Measurements from ENCODE around the gene FMOD.

FMOD gene

DNA sequence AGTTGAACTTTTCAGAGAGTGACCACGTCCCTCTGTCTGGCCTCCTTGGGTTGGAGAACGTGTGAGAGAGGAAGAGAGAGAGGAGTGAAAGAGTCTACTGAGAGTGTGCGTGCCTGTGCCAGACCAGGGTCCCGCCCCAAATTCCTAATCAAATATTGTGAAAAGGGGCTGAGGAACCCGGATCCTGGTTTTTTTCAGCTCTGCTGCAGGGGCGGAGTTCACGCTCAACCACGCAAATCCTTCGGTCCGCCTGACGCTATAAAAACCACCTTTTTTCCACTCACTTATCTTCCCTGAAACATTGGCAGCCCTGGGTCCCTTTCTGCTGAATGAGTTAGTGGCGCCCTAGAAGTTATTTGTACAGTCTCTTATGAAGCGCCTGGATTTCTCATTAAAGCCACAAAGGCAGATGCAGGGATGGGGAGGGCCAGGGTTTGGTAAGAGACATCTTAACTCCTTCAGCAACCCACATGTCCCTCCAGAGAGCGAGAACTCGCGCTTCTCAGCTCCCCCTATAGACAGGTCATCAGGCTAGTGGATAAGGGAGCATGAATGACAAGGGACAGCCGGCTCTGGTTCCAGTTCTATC lies at the start of gene FMOD:
FMOD (minus strand) TSS at position 86 of the 589 bp plus-strand sequence. CDS start 2,852 bp downstream, outside the sequence.
- H3K36me3 ChIP-seq (ENCODE audit: control insufficient read depth, insufficient read depth, low read length), result no peaks in the 10 kb centered on the region
- H3K27me3 ChIP-seq (ENCODE audit: control insufficient read depth, insufficient read depth, low read length), result peaks cover 22% of the 10 kb centered on the region
- no peak within 1 kb of the TSS for H3K9ac ChIP-seq (ENCODE audit: low read depth, low read length)
- H3K9me3 ChIP-seq (ENCODE audit: control insufficient read depth, insufficient read depth, low read length), result no peaks in the 10 kb centered on the region
- H3K4me1 ChIP-seq (ENCODE audit: control insufficient read depth, insufficient read depth, low read length), result peaks cover 3% of the 10 kb centered on the region
- peak within 1 kb of the TSS; percentile 0 for H3K4me3 ChIP-seq (ENCODE audit: low read depth, low read length)

DNA sequence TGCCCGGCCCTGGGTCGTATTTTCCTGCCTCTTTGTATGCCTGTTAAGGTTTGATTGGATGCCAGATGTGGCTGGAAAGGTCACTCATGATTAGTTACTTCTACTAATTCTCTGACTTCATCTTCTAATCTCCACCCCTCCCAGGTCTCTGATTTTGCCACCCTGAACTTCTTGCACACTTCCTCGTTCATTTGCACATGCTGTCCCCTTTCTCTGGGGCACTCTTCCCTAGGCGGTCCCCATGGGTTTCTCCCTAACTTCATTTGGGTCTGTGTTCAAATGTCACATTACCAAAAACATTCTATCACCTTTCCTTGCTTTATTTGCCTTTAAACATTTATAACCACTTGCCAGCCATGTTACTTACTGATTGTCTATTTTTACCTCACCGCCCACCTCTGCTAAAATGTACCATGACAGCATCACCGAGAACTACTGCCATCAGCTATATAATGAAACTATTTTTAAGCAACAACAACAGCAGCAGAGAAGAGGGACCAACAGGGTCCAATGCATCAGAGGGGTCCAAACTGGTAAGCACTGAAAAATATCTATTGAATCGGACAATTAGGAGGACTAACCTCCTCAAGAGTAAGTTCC lies 45.8 kb upstream of the FMOD start:
- no peak overlapping the region for H3K9ac ChIP-seq (ENCODE audit: low read depth, low read length)
- no peaks in the 10 kb centered on the region for H3K36me3 ChIP-seq (ENCODE audit: control insufficient read depth, insufficient read depth, low read length)
- no peaks in the 10 kb centered on the region for H3K4me1 ChIP-seq (ENCODE audit: control insufficient read depth, insufficient read depth, low read length)
- no peak overlapping the region for H3K4me3 ChIP-seq (ENCODE audit: low read depth, low read length)
- peaks cover 3% of the 10 kb centered on the region for H3K9me3 ChIP-seq (ENCODE audit: control insufficient read depth, insufficient read depth, low read length)
- H3K27me3 ChIP-seq (ENCODE audit: control insufficient read depth, insufficient read depth, low read length), result no peaks in the 10 kb centered on the region

DNA sequence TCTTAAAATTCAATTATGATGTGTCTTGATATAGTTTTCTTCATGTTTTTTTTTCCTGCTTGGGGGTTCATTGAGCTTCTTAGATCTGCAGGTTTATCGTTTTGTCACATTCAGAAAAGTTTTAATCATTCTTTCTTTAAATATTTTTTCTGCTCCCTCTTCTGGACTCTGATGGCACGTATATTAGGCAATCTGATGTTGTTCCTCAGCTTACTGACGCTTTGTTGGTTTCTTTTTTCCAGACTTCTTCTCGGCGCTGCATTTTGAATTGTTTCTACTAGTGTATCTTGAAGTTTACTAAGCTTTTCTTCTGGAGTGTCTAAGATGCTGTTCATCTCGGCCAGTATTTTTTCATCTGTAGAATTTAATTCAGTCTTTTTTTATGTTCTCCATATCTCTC lies 44.8 kb upstream of the FMOD start:
- no peaks in the 10 kb centered on the region for H3K36me3 ChIP-seq (ENCODE audit: control insufficient read depth, insufficient read depth, low read length)
- no peaks in the 10 kb centered on the region for H3K4me1 ChIP-seq (ENCODE audit: control insufficient read depth, insufficient read depth, low read length)
- no peaks in the 10 kb centered on the region for H3K27me3 ChIP-seq (ENCODE audit: control insufficient read depth, insufficient read depth, low read length)
- H3K4me3 ChIP-seq (ENCODE audit: low read depth, low read length), result no peak overlapping the region
- H3K9me3 ChIP-seq (ENCODE audit: control insufficient read depth, insufficient read depth, low read length), result peaks cover 3% of the 10 kb centered on the region
- no peak overlapping the region for H3K9ac ChIP-seq (ENCODE audit: low read depth, low read length)

DNA sequence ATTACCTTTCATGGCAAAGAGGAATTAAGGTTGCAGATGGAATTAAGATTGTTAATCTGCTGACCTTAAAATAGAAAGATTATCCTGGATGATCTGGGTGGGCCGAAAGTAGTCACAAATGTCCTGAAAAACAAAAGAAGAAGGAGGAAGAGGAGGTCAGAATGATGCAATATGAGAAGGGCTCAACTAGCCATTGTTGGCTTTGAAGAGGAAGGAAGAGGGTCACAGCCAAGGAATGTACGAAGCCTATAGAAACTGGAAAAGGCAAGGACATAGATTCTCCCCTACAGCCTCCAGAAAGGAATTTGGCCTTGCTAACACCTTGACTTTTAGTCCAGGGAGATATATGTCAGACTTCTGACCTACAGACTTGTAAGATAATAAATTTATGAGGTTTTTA lies 39.4 kb upstream of the FMOD start:
- Histone ChIP-seq H3K9me3 (ENCODE audit: control insufficient read depth, insufficient read depth, low read length) (peaks cover 3% of the 10 kb centered on the region), H3K4me3 (ENCODE audit: low read depth, low read length) (no peak overlapping the region), H3K9ac (ENCODE audit: low read depth, low read length) (no peak overlapping the region), H3K27me3 (ENCODE audit: control insufficient read depth, insufficient read depth, low read length) (no peaks in the 10 kb centered on the region), H3K4me1 (ENCODE audit: control insufficient read depth, insufficient read depth, low read length) (no peaks in the 10 kb centered on the region), H3K36me3 (ENCODE audit: control insufficient read depth, insufficient read depth, low read length) (no peaks in the 10 kb centered on the region)

DNA sequence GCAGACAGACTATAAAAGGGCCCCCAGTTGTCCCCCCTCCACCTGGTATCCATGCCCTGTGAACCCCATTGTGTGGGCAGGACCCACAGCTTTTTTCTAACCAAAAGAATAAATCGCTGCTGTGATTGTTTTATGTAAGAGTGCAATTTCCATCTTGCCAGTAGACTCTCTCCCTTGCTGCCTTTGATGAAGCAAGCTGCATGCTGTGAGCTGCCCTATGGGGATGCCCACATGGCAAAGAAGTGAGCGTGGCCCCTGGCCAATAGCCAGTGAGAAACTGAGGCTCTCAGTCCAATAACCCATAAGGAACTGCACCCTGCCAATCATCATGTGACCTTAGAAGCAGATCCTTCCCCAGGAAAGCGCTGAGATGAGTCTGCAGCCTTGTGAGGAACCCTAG lies 37.8 kb upstream of the FMOD start:
- Histone ChIP-seq H3K4me1 (ENCODE audit: control insufficient read depth, insufficient read depth, low read length) (no peaks in the 10 kb centered on the region), H3K9me3 (ENCODE audit: control insufficient read depth, insufficient read depth, low read length) (peaks cover 3% of the 10 kb centered on the region), H3K36me3 (ENCODE audit: control insufficient read depth, insufficient read depth, low read length) (no peaks in the 10 kb centered on the region), H3K27me3 (ENCODE audit: control insufficient read depth, insufficient read depth, low read length) (no peaks in the 10 kb centered on the region), H3K4me3 (ENCODE audit: low read depth, low read length) (no peak overlapping the region), H3K9ac (ENCODE audit: low read depth, low read length) (no peak overlapping the region)

DNA sequence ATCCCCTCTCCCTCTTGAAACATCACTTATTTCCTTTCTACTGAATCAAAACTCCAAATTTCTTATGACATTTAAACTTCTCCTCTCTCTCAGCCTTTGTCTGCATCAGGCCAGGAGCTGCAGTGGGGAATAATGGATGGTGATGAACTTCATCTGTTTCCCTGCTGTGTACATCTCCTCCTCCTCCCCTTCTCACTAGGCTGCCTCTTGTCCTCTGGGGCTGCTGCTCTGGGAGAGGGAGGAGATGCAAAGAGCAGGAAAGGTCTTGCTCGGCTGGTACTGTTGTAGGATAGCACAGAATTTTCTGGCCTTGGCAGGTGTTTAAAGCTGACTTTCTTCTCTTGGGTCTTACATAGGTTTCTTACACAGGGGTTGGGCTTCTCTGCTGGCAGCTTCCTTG lies 31.1 kb upstream of the FMOD start:
- Histone ChIP-seq H3K4me3 (ENCODE audit: low read depth, low read length) (no peak overlapping the region), H3K27me3 (ENCODE audit: control insufficient read depth, insufficient read depth, low read length) (peaks cover 8% of the 10 kb centered on the region), H3K4me1 (ENCODE audit: control insufficient read depth, insufficient read depth, low read length) (no peaks in the 10 kb centered on the region), H3K9ac (ENCODE audit: low read depth, low read length) (no peak overlapping the region), H3K9me3 (ENCODE audit: control insufficient read depth, insufficient read depth, low read length) (no peaks in the 10 kb centered on the region), H3K36me3 (ENCODE audit: control insufficient read depth, insufficient read depth, low read length) (no peaks in the 10 kb centered on the region)

DNA sequence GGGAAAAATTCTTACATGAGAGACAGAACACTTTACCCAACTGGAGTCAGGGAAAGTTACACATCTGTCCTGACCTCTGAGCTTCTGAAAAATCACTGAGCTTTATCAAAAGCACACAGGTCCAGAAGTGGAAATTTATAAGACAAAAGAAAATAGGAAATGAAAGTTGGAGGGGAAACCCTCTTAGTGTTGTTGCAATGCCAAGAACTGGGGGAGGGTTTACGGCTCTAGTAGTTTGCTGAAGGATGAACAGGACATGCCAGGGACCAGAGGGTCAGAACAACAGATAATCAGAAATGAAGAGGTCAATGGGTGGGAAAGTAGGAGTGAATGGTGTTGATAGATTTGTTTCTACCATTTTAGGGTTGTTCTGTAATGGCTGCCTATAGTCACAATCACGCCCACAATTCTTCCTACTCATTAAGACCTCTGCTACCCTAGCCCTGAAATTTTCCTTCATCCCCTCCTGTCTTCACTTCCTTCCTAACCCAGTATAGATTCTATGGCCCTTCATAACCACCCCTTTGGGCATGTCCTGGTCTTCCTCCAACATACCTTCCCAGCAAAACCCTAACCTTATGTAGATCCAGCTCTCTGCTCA lies 30.3 kb upstream of the FMOD start:
- no peak overlapping the region for H3K4me3 ChIP-seq (ENCODE audit: low read depth, low read length)
- H3K36me3 ChIP-seq (ENCODE audit: control insufficient read depth, insufficient read depth, low read length), result no peaks in the 10 kb centered on the region
- H3K4me1 ChIP-seq (ENCODE audit: control insufficient read depth, insufficient read depth, low read length), result no peaks in the 10 kb centered on the region
- H3K9me3 ChIP-seq (ENCODE audit: control insufficient read depth, insufficient read depth, low read length), result no peaks in the 10 kb centered on the region
- no peak overlapping the region for H3K9ac ChIP-seq (ENCODE audit: low read depth, low read length)
- H3K27me3 ChIP-seq (ENCODE audit: control insufficient read depth, insufficient read depth, low read length), result peaks cover 8% of the 10 kb centered on the region

DNA sequence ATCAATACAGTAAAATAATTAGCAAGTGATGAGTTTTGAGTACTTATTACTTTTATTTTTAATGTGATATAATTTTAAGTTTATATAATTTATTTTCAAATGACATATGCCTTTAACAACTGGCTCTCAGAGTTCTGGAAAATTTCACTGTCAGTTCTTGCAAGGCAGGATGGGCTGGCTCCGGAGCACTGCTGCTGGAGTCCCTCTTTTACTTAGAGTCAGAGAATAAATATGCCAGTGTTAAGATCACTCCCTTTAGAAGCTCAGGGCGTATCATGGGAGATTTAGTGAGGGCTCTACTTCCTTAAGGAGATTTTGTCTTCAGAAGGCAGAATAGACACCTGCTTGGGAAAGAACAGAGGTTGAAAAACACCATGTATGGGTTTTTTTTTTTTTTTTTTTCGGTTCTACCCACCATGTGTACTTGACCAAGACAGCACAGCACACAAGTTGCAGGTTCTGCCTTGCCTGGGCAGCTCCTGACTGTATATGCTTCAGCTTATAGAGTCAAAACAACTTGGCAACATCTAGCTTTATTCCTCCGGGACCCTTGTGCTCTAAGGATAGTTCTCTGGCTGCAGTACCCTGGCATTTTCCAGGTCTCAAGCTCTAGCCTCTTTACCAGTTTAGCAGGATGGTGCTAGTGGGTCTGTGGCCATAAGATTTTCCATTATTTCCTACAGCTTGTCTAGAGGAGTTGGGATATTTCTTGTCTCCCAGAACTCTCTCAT lies 29.7 kb upstream of the FMOD start:
- H3K4me1 ChIP-seq (ENCODE audit: control insufficient read depth, insufficient read depth, low read length), result no peaks in the 10 kb centered on the region
- peaks cover 8% of the 10 kb centered on the region for H3K27me3 ChIP-seq (ENCODE audit: control insufficient read depth, insufficient read depth, low read length)
- no peaks in the 10 kb centered on the region for H3K9me3 ChIP-seq (ENCODE audit: control insufficient read depth, insufficient read depth, low read length)
- H3K36me3 ChIP-seq (ENCODE audit: control insufficient read depth, insufficient read depth, low read length), result no peaks in the 10 kb centered on the region
- H3K4me3 ChIP-seq (ENCODE audit: low read depth, low read length), result no peak overlapping the region
- H3K9ac ChIP-seq (ENCODE audit: low read depth, low read length), result no peak overlapping the region

DNA sequence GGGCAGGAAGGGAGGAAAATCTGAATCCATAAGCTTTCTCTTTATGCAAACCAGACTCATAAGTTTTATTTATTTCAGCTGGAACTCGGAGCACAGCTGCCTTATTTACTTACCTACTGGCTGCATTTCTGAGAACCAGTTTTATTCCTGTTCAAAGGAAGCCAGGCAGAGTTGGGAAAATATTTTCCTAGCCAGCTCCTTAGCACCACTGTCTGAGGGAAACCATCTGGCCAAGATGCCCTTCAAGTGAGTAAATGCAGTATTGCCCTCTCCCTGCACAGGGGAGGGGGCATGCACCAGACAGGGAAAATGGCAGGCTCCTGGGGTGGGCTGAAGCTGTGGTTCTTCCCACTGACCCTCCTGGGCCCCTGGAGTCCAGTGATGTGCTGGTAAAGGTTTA lies 28.9 kb upstream of the FMOD start:
- no peaks in the 10 kb centered on the region for H3K36me3 ChIP-seq (ENCODE audit: control insufficient read depth, insufficient read depth, low read length)
- H3K4me1 ChIP-seq (ENCODE audit: control insufficient read depth, insufficient read depth, low read length), result no peaks in the 10 kb centered on the region
- H3K9me3 ChIP-seq (ENCODE audit: control insufficient read depth, insufficient read depth, low read length), result no peaks in the 10 kb centered on the region
- no peak overlapping the region for H3K4me3 ChIP-seq (ENCODE audit: low read depth, low read length)
- peaks cover 8% of the 10 kb centered on the region for H3K27me3 ChIP-seq (ENCODE audit: control insufficient read depth, insufficient read depth, low read length)
- H3K9ac ChIP-seq (ENCODE audit: low read depth, low read length), result no peak overlapping the region

DNA sequence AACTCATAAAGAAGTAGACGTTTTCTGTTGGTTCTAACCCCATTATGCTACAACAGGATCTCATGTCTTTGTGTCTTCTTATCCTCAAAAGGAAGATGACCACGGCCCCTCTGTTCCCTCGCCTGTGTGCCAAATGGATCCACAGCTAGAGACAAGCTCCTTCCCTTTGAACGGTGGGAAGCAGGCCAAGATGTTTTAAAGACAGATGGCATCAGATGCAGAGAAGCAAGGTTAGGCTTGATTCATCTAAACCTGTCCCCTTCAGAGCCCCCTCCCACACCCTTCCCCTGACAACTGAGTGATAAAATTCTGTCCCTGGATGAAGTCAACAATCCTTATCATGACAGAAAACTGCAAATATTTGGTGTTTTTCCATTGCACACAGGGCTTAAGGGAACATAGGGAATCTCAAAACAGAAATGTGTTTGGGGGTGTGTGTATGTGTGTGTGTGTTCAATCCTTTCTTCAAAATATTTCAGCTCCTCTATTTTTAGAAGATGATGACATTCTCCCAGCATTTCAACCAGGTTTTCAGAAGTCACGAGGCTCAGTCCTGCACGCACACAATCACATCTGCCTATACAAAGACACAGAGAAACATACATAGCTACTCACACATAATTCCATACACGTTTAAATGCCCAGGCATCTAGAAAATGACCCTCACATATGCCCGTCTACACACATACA lies 27.8 kb upstream of the FMOD start:
- Histone ChIP-seq H3K9ac (ENCODE audit: low read depth, low read length) (no peak overlapping the region), H3K36me3 (ENCODE audit: control insufficient read depth, insufficient read depth, low read length) (no peaks in the 10 kb centered on the region), H3K4me1 (ENCODE audit: control insufficient read depth, insufficient read depth, low read length) (no peaks in the 10 kb centered on the region), H3K27me3 (ENCODE audit: control insufficient read depth, insufficient read depth, low read length) (peaks cover 8% of the 10 kb centered on the region), H3K4me3 (ENCODE audit: low read depth, low read length) (no peak overlapping the region), H3K9me3 (ENCODE audit: control insufficient read depth, insufficient read depth, low read length) (no peaks in the 10 kb centered on the region)

DNA sequence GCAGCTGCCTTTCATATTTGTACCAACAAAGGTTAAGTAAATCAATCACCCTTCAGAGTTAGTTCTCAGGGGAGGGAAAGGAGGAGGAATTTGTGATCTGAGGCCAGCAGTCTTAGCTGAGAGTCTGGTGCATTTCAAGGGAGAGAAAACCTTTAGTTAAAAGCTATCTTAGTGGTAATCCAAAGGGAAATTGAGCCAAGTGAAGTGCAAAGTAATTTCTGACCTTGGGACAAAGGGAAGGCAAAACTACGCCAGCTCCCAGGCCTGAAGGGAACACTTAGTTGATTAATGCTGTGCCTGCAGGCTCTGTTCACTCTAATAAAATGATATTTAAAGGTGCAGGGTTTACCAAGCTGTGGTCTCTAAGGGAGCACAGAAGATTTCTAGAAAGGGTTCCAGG lies 23.1 kb upstream of the FMOD start:
- H3K9ac ChIP-seq (ENCODE audit: low read depth, low read length), result no peak overlapping the region
- no peaks in the 10 kb centered on the region for H3K36me3 ChIP-seq (ENCODE audit: control insufficient read depth, insufficient read depth, low read length)
- H3K4me3 ChIP-seq (ENCODE audit: low read depth, low read length), result no peak overlapping the region
- H3K9me3 ChIP-seq (ENCODE audit: control insufficient read depth, insufficient read depth, low read length), result no peaks in the 10 kb centered on the region
- H3K4me1 ChIP-seq (ENCODE audit: control insufficient read depth, insufficient read depth, low read length), result no peaks in the 10 kb centered on the region
- no peaks in the 10 kb centered on the region for H3K27me3 ChIP-seq (ENCODE audit: control insufficient read depth, insufficient read depth, low read length)

Measured in iPS-15b (cell line).